Astrocyte (in vitro differentiated cells and primary cell): ENCODE data around the gene ATG9B. TPM values are rescaled to one million over a fixed set of nuclear protein-coding genes. Genes with fewer than 3 reads are reported as not detected.

ENCODE experiments used
- DNase-seq: peaks from one replicate; pipeline ENCODE4 v3.0.0-alpha.2; 2010; ENCODE audit warnings: low read depth
- FAIRE-seq: peaks from 2 replicates; lab custom pipeline; 2011; peaks lifted over from hg19 to GRCh38; lab: Jason Lieb, UNC
- H2AFZ ChIP-seq: 2 replicates; pipeline ENCODE4 v1.6.0; 2012; ENCODE audit warnings: low read depth, low read length, inconsistent platforms
- H3K27ac ChIP-seq: 2 replicates; pipeline ENCODE4 v1.5.1; 2011; ENCODE audit warnings: low read depth, low read length, inconsistent platforms
- H3K27me3 ChIP-seq: 2 replicates; pipeline ENCODE4 v1.6.0; 2011; ENCODE audit warnings: low read length, inconsistent platforms; ENCODE audit not compliant: insufficient read depth
- H3K36me3 ChIP-seq: 2 replicates; pipeline ENCODE4 v1.5.1; 2011; ENCODE audit warnings: low read length, inconsistent platforms; ENCODE audit not compliant: insufficient read depth
- H3K4me1 ChIP-seq: 2 replicates; pipeline ENCODE4 v1.5.1; 2011; ENCODE audit warnings: low read length, inconsistent platforms; ENCODE audit not compliant: insufficient read depth
- H3K4me2 ChIP-seq: 2 replicates; pipeline ENCODE4 v1.6.0; 2012; ENCODE audit warnings: low read length, inconsistent platforms
- H3K4me3 ChIP-seq: 2 replicates; pipeline ENCODE4 v1.5.1; 2011; ENCODE audit warnings: low read depth, mild to moderate bottlenecking, low read length, inconsistent platforms; ENCODE audit not compliant: insufficient read depth
- H3K79me2 ChIP-seq: 2 replicates; pipeline ENCODE4 v1.6.0; 2012; ENCODE audit warnings: mild to moderate bottlenecking, low read length, inconsistent platforms; ENCODE audit not compliant: insufficient read depth
- H3K9ac ChIP-seq: 2 replicates; pipeline ENCODE4 v1.6.0; 2012; ENCODE audit warnings: mild to moderate bottlenecking, low read length, inconsistent platforms
- H3K9me3 ChIP-seq: 2 replicates; pipeline ENCODE4 v1.5.1; 2012; ENCODE audit warnings: low read depth, mild to moderate bottlenecking, low read length, inconsistent platforms; ENCODE audit not compliant: insufficient read depth
- H4K20me1 ChIP-seq: 2 replicates; pipeline ENCODE4 v1.6.0; 2012; ENCODE audit warnings: low read length, inconsistent platforms; ENCODE audit not compliant: insufficient read depth
- H3K27ac Mint-ChIP-seq: one replicate; pipeline ENCODE4 v1.8.0; 2021; ENCODE audit warnings: mild to moderate bottlenecking, mixed read lengths; ENCODE audit not compliant: unreplicated experiment
- H3K27me3 Mint-ChIP-seq: one replicate; pipeline ENCODE4 v1.8.0; 2021; ENCODE audit warnings: low read depth, mixed read lengths; ENCODE audit not compliant: unreplicated experiment
- H3K36me3 Mint-ChIP-seq: one replicate; pipeline ENCODE4 v1.8.0; 2021; ENCODE audit warnings: low read depth, mixed read lengths; ENCODE audit not compliant: unreplicated experiment
- H3K4me1 Mint-ChIP-seq: one replicate; pipeline ENCODE4 v1.8.0; 2021; ENCODE audit warnings: low read depth, mixed read lengths; ENCODE audit not compliant: unreplicated experiment
- H3K4me3 Mint-ChIP-seq: one replicate; pipeline ENCODE4 v1.8.0; 2021; ENCODE audit warnings: mild to moderate bottlenecking, moderate library complexity, mixed read lengths; ENCODE audit not compliant: unreplicated experiment
- H3K9me3 Mint-ChIP-seq: one replicate; pipeline ENCODE4 v1.8.0; 2021; ENCODE audit warnings: mild to moderate bottlenecking, mixed read lengths; ENCODE audit not compliant: unreplicated experiment
- CTCF ChIP-seq: IDR thresholded peaks from 2 replicates; pipeline ENCODE4 v1.5.1; 2011; ENCODE audit warnings: low read depth, mild to moderate bottlenecking, inconsistent platforms, low read length, moderate library complexity; ENCODE audit not compliant: insufficient read depth
- EZH2 ChIP-seq: IDR thresholded peaks from 2 replicates; pipeline ENCODE4 v1.6.1; 2012; ENCODE audit warnings: mild to moderate bottlenecking, low read length, inconsistent platforms; ENCODE audit not compliant: insufficient read depth
- total RNA-seq: library from RNA; stranded (reverse); gene quantifications from 2 replicates; pipeline ENCODE4 v1.2.1, GENCODE V29; 2021

ATG9B gene
- total RNA-seq, 1 donor from 2014 or later, result 2.2 TPM

GRCh38 chr7:151035026-151035717 is 10.9 kb upstream of the ATG9B start:
- H3K27me3 Mint-ChIP-seq, result no peaks in the 10 kb centered on the region
- peaks cover 19% of the 10 kb centered on the region for H3K4me1 ChIP-seq
- no peak overlapping the region for H3K27ac Mint-ChIP-seq
- H3K4me3 Mint-ChIP-seq, result no peak overlapping the region
- H3K9me3 ChIP-seq, result no peaks in the 10 kb centered on the region
- no peaks in the 10 kb centered on the region for H4K20me1 ChIP-seq
- H3K27ac ChIP-seq, result no peak overlapping the region
- no peak overlapping the region for H2AFZ ChIP-seq
- FAIRE-seq, result no peak
- peaks cover 2% of the 10 kb centered on the region for H3K79me2 ChIP-seq
- TF ChIP-seq CTCF (no peak), EZH2 (no peak)
- no peak overlapping the region for H3K4me2 ChIP-seq
- H3K36me3 Mint-ChIP-seq, result peaks cover 11% of the 10 kb centered on the region
- H3K9me3 Mint-ChIP-seq, result no peaks in the 10 kb centered on the region
- no peak for DNase-seq
- no peak overlapping the region for H3K4me3 ChIP-seq
- no peaks in the 10 kb centered on the region for H3K27me3 ChIP-seq
- H3K4me1 Mint-ChIP-seq, result peaks cover 20% of the 10 kb centered on the region
- H3K9ac ChIP-seq, result no peak overlapping the region
- H3K36me3 ChIP-seq, result peaks cover 5% of the 10 kb centered on the region

GRCh38 chr7:151034312-151035025 is 10.2 kb upstream of the ATG9B start:
- no peak overlapping the region for H3K27ac Mint-ChIP-seq

More at GRCh38 chr7:151034312-151035025, 10.2 kb upstream of the ATG9B start:
- Mint-ChIP-seq H3K4me1 (peaks cover 13% of the 10 kb centered on the region), H3K4me3 (no peak overlapping the region), H3K9me3 (no peaks in the 10 kb centered on the region), H3K36me3 (peaks cover 11% of the 10 kb centered on the region), H3K27me3 (no peaks in the 10 kb centered on the region)
- no peaks in the 10 kb centered on the region for H4K20me1 ChIP-seq
- H3K27ac ChIP-seq, result no peak overlapping the region
- H2AFZ ChIP-seq, result no peak overlapping the region
- H3K27me3 ChIP-seq, result no peaks in the 10 kb centered on the region
- no peak overlapping the region for H3K4me3 ChIP-seq
- H3K36me3 ChIP-seq, result peaks cover 5% of the 10 kb centered on the region
- no peak overlapping the region for H3K9ac ChIP-seq
- H3K9me3 ChIP-seq, result no peaks in the 10 kb centered on the region
- DNase-seq, result no peak
- FAIRE-seq, result no peak
- no peak for TF ChIP-seq EZH2
- TF ChIP-seq CTCF, result no peak
- peaks cover 9% of the 10 kb centered on the region for H3K79me2 ChIP-seq
- H3K4me1 ChIP-seq, result peaks cover 12% of the 10 kb centered on the region
- H3K4me2 ChIP-seq, result no peak overlapping the region
